GM21390 (cell line): ENCODE measurements around the gene GPR142.

Experiments used
- ATAC-seq: cut with Tn5 transposase; IDR thresholded peaks from one replicate; pipeline ENCODE4 v1.9.1; 2021; ENCODE audit not compliant: unreplicated experiment

Gene GPR142

GRCh38 chr17:74369665-74370490 lies 2.6 kb downstream of the GPR142 start:
- no peak for ATAC-seq

GRCh38 chr17:74371653-74372147 lies 4.4 kb downstream of the GPR142 start:
- ATAC-seq: no peak

- no peak for ATAC-seq
Measured at GRCh38 chr17:74372426-74372825, 5.1 kb downstream of the GPR142 start.

- ATAC-seq: no peak
Measured at GRCh38 chr17:74373838-74374606, 6.7 kb downstream of the GPR142 start.

- no peak for ATAC-seq
Measured at GRCh38 chr17:74374858-74375257, 7.6 kb downstream of the GPR142 start.

- ATAC-seq: peak; percentile 74
Measured at GRCh38 chr17:74379495-74380085, 12.3 kb downstream of the GPR142 start.

GRCh38 chr17:74380086-74380958 lies 13.0 kb downstream of the GPR142 start:
- ATAC-seq: no peak

GRCh38 chr17:74380959-74381808 lies 13.9 kb downstream of the GPR142 start:
- no peak for ATAC-seq

GRCh38 chr17:74383141-74383540 lies 15.8 kb downstream of the GPR142 start:
- no peak for ATAC-seq

- no peak for ATAC-seq
Measured at GRCh38 chr17:74385201-74385600, 17.9 kb downstream of the GPR142 start.

GRCh38 chr17:74386386-74386785 lies 19.1 kb downstream of the GPR142 start:
- no peak for ATAC-seq

- ATAC-seq: no peak
Measured at GRCh38 chr17:74387365-74388218, 20.3 kb downstream of the GPR142 start.

GRCh38 chr17:74389084-74389753 lies 21.9 kb downstream of the GPR142 start:
- no peak for ATAC-seq

GRCh38 chr17:74389937-74390679 lies 22.8 kb downstream of the GPR142 start:
- no peak for ATAC-seq

GRCh38 chr17:74390680-74391653 lies 23.7 kb downstream of the GPR142 start:
- no peak for ATAC-seq

- no peak for ATAC-seq
Measured at GRCh38 chr17:74391771-74392170, 24.5 kb downstream of the GPR142 start.
